Measurements from ENCODE around the gene NDST1.

The NDST1 gene

GRCh38 chr5:150521522-150521817, 13.5 kb downstream of the NDST1 start:
- H3K27ac ChIP-seq, result peak overlapping the region; percentile 11; the same call in 1 of the 2 replicates
- no peak for TF ChIP-seq CTCF (conservative IDR thresholded peaks at IDR 0.05)

- peak overlapping the region; percentile 11; the same call in 1 of the 2 replicates for H3K27ac ChIP-seq
- TF ChIP-seq CTCF (conservative IDR thresholded peaks at IDR 0.05), result no peak
Measured at GRCh38 chr5:150521939-150522503, 14.1 kb downstream of the NDST1 start.

GRCh38 chr5:150522504-150523414, 14.8 kb downstream of the NDST1 start:
- peak overlapping the region; percentile 11; the same call in 1 of the 2 replicates for H3K27ac ChIP-seq
- no peak for TF ChIP-seq CTCF (conservative IDR thresholded peaks at IDR 0.05)

GRCh38 chr5:150523472-150524350, 15.8 kb downstream of the NDST1 start:
- peak; percentile 70 for TF ChIP-seq CTCF (conservative IDR thresholded peaks at IDR 0.05)
- H3K27ac ChIP-seq, result no peak overlapping the region; the same call in 1 of the 2 replicates

GRCh38 chr5:150525163-150525562, 17.2 kb downstream of the NDST1 start:
- TF ChIP-seq CTCF (conservative IDR thresholded peaks at IDR 0.05), result no peak
- H3K27ac ChIP-seq, result no peak overlapping the region

GRCh38 chr5:150525781-150526180, 17.9 kb downstream of the NDST1 start:
- H3K27ac ChIP-seq, result no peak overlapping the region
- no peak for TF ChIP-seq CTCF (conservative IDR thresholded peaks at IDR 0.05)

- no peak for TF ChIP-seq CTCF (conservative IDR thresholded peaks at IDR 0.05)
- no peak overlapping the region for H3K27ac ChIP-seq
Measured at GRCh38 chr5:150527038-150527437, 19.1 kb downstream of the NDST1 start.

Measured in VCaP (cell line).